ENCODE results near the gene EIF4A3. TPM values are rescaled to one million over a fixed set of nuclear protein-coding genes. Genes with fewer than 3 reads are reported as not detected.

The EIF4A3 gene
- total RNA-seq, 4 donors from 2014 or later: 29.7 to 500 (median 79.1) TPM

MicroRNA genes within 50 kb of the gene (microRNA counts, 767-probe panel; counts per million panel counts)
- 0 counts per million in 2 donors for microRNA hsa-miR-1268b

Small RNA genes lying within 50 kb of the gene (microRNA-seq; reads per million reads assigned to microRNA genes)
- not detected for gene MIR1268B (ENCODE audit: borderline microRNAs expressed, borderline replicate concordance)

Small RNA genes lying within 50 kb of the gene (small RNA-seq; reads per million reads assigned to genes)
- gene AC087741.2 (not detected), gene MIR1268B (not detected)

Other genes starting within 250 kb of the EIF4A3 start
- 10 to 100 TPM in 2 of 4 donors, 1 to 10 TPM in 2; 3.8 to 58.2 (median 18.3) TPM for gene TBC1D16, start 111.3 kb downstream of the EIF4A3 start, total RNA-seq
- 10 to 100 TPM in 1 of 4 donors, 1 to 10 TPM in 2, under 1 TPM in 1; 0.88 to 16.6 (median 4.8) TPM for gene CCDC40, start 110.5 kb downstream of the EIF4A3 start, total RNA-seq
- 10 to 100 TPM; 23.1 to 48.3 (median 35.6) TPM for gene GAA, start 45.5 kb downstream of the EIF4A3 start, total RNA-seq
- gene CARD14, start 22.9 kb upstream of the EIF4A3 start, total RNA-seq: 1 to 10 TPM in 1 of 4 donors, under 1 TPM in 1, not detected in 2; 0.43 to 1.4 TPM
- 10 to 100 TPM; 14.4 to 39.7 (median 38.4) TPM for gene SGSH, start 73.2 kb upstream of the EIF4A3 start, total RNA-seq
- gene SLC26A11, start 73.3 kb upstream of the EIF4A3 start, total RNA-seq: 10 to 100 TPM in 3 of 4 donors, 1 to 10 TPM in 1; 10.0 to 38.7 (median 16.0) TPM
- gene RNF213, start 113.7 kb upstream of the EIF4A3 start, total RNA-seq: 100 to 1,000 TPM in 3 of 4 donors, 10 to 100 TPM in 1; 90.5 to 186 (median 142) TPM